KMS-11 (cell line): ENCODE results near the gene PIGC.

Source experiments
- H2AFZ ChIP-seq: fragments of 200-600 bp; sonication (generic); 2 replicates; pipeline ENCODE4 v1.6.1; 2016; ENCODE audit warnings: antibody characterized with exemption, mixed run types, low read depth
- H3K27ac ChIP-seq: fragments of 200-600 bp; sonication (generic); 2 replicates; pipeline ENCODE4 v1.6.1; 2016; ENCODE audit warnings: mild to moderate bottlenecking, mixed run types
- H3K27me3 ChIP-seq: fragments of 200-600 bp; sonication (generic); 2 replicates; pipeline ENCODE4 v1.6.1; 2017; ENCODE audit warnings: mild to moderate bottlenecking, low read depth, mixed run types, moderate library complexity; ENCODE audit not compliant: insufficient read depth
- H3K36me3 ChIP-seq: fragments of 200-600 bp; sonication (generic); 2 replicates; pipeline ENCODE4 v1.6.1; 2017; ENCODE audit warnings: mild to moderate bottlenecking, mixed run types; ENCODE audit not compliant: insufficient read depth
- H3K4me1 ChIP-seq: fragments of 200-600 bp; sonication (generic); 2 replicates; pipeline ENCODE4 v1.6.1; 2016; ENCODE audit warnings: mild to moderate bottlenecking, low read depth, mixed run types; ENCODE audit not compliant: poor library complexity, severe bottlenecking
- H3K4me2 ChIP-seq: fragments of 200-600 bp; sonication (generic); 2 replicates; pipeline ENCODE4 v1.7.0; 2016; ENCODE audit warnings: mild to moderate bottlenecking, mixed run types
- H3K4me3 ChIP-seq: fragments of 200-600 bp; sonication (generic); IDR thresholded peaks from 2 replicates; pipeline ENCODE4 v1.6.1; 2017; ENCODE audit warnings: low read depth, low read length, mixed read lengths; ENCODE audit not compliant: insufficient read depth
- H3K79me2 ChIP-seq: fragments of 200-600 bp; sonication (generic); 2 replicates; pipeline ENCODE4 v1.6.1; 2016; ENCODE audit warnings: low read depth, mixed run types; ENCODE audit not compliant: insufficient read depth
- H3K9ac ChIP-seq: fragments of 200-600 bp; sonication (generic); 2 replicates; pipeline ENCODE4 v1.6.1; 2016; ENCODE audit warnings: mild to moderate bottlenecking, mixed run types
- H4K20me1 ChIP-seq: fragments of 200-600 bp; sonication (generic); 2 replicates; pipeline ENCODE4 v1.6.1; 2016; ENCODE audit warnings: mild to moderate bottlenecking, mixed run types; ENCODE audit not compliant: insufficient read depth
- CTCF ChIP-seq: fragments of 200-600 bp; sonication (generic); conservative IDR thresholded peaks from 2 replicates; pipeline ENCODE4 v1.6.1; 2017; ENCODE audit warnings: low read depth, mild to moderate bottlenecking, antibody characterized with exemption, low read length, moderate library complexity, mixed read lengths

PIGC gene

GRCh38 chr1:172416496-172417035, 27.3 kb downstream of the PIGC start:
- H3K79me2 ChIP-seq: no peaks in the 10 kb centered on the region
- H3K4me1 ChIP-seq: no peaks in the 10 kb centered on the region
- H3K27ac ChIP-seq: no peak overlapping the region
- no peaks in the 10 kb centered on the region for H3K36me3 ChIP-seq
- H3K4me2 ChIP-seq: no peak overlapping the region
- no peak for TF ChIP-seq CTCF
- no peak overlapping the region for H3K9ac ChIP-seq
- no peaks in the 10 kb centered on the region for H3K27me3 ChIP-seq
- H2AFZ ChIP-seq: no peak overlapping the region
- H4K20me1 ChIP-seq: no peaks in the 10 kb centered on the region
- H3K4me3 ChIP-seq: no peak overlapping the region

GRCh38 chr1:172414331-172414730, 29.5 kb downstream of the PIGC start:
- Histone ChIP-seq H4K20me1 (no peaks in the 10 kb centered on the region), H3K27ac (no peak overlapping the region), H3K36me3 (no peaks in the 10 kb centered on the region), H2AFZ (no peak overlapping the region), H3K79me2 (no peaks in the 10 kb centered on the region), H3K4me3 (no peak overlapping the region), H3K4me2 (no peak overlapping the region), H3K9ac (no peak overlapping the region), H3K27me3 (no peaks in the 10 kb centered on the region), H3K4me1 (no peaks in the 10 kb centered on the region)
- TF ChIP-seq CTCF: no peak

GRCh38 chr1:172411791-172412338, 32.0 kb downstream of the PIGC start:
- Histone ChIP-seq H4K20me1 (no peaks in the 10 kb centered on the region), H3K4me2 (no peak overlapping the region), H3K4me3 (no peak overlapping the region), H3K27me3 (no peaks in the 10 kb centered on the region), H3K27ac (no peak overlapping the region), H3K9ac (no peak overlapping the region), H3K36me3 (no peaks in the 10 kb centered on the region), H3K79me2 (no peaks in the 10 kb centered on the region), H2AFZ (no peak overlapping the region), H3K4me1 (no peaks in the 10 kb centered on the region)
- no peak for TF ChIP-seq CTCF

GRCh38 chr1:172410027-172410426, 33.8 kb downstream of the PIGC start:
- Histone ChIP-seq H3K79me2 (no peaks in the 10 kb centered on the region), H3K27me3 (no peaks in the 10 kb centered on the region), H3K9ac (no peak overlapping the region), H4K20me1 (no peaks in the 10 kb centered on the region), H3K36me3 (no peaks in the 10 kb centered on the region), H3K4me1 (no peaks in the 10 kb centered on the region), H3K4me3 (no peak overlapping the region), H3K4me2 (no peak overlapping the region), H3K27ac (no peak overlapping the region), H2AFZ (no peak overlapping the region)
- TF ChIP-seq CTCF: no peak
